HEK293T (cell line): Measurements from ENCODE around the gene DCPS.

Source experiments
- CTCF ChIA-PET: fragments of 350-600 bp; formaldehyde crosslinking; extraction: SDS; loops from one replicate; lab custom pipeline; 2021; ENCODE audit warnings: antibody characterized with exemption, inconsistent platforms; lab: Yijun Ruan, JAX
- POLR2A ChIA-PET: fragments of 350-600 bp; formaldehyde crosslinking; extraction: SDS; loops from one replicate; lab custom pipeline; 2020; ENCODE audit warnings: antibody characterized with exemption, inconsistent platforms; lab: Yijun Ruan, JAX
- DNase-seq: peaks from one replicate; pipeline ENCODE4 v3.0.0; 2012; ENCODE audit warnings: mixed read lengths; ENCODE audit errors: extremely low spot score
- ARNT ChIP-seq: fragments of 450-650 bp; IDR thresholded peaks from 2 replicates; pipeline ENCODE4 v1.6.1; 2017; ENCODE audit warnings: mild to moderate bottlenecking
- BHLHE40 ChIP-seq: fragments of 450-650 bp; IDR thresholded peaks from 2 replicates; pipeline ENCODE4 v1.6.1; 2016; ENCODE audit warnings: mild to moderate bottlenecking, moderate library complexity, borderline replicate concordance
- CTBP1 ChIP-seq: fragments of 450-650 bp; IDR thresholded peaks from 2 replicates; pipeline ENCODE4 v1.6.1; 2016; ENCODE audit warnings: borderline replicate concordance
- ELF4 ChIP-seq: fragments of 450-650 bp; IDR thresholded peaks from 2 replicates; pipeline ENCODE4 v1.6.1; 2017; ENCODE audit warnings: antibody characterized with exemption
- FOXA1 ChIP-seq: fragments of 450-650 bp; IDR thresholded peaks from 2 replicates; pipeline ENCODE4 v1.6.1; 2016; ENCODE audit warnings: mild to moderate bottlenecking
- FOXK2 ChIP-seq: fragments of 450-650 bp; IDR thresholded peaks from 2 replicates; pipeline ENCODE4 v1.6.1; 2016; ENCODE audit warnings: mild to moderate bottlenecking
- FOXM1 ChIP-seq: fragments of 450-650 bp; IDR thresholded peaks from 2 replicates; pipeline ENCODE4 v1.6.1; 2017; ENCODE audit warnings: mild to moderate bottlenecking, borderline replicate concordance
- HDGF ChIP-seq: fragments of 450-650 bp; IDR thresholded peaks from 2 replicates; pipeline ENCODE4 v1.6.1; 2017; ENCODE audit warnings: antibody characterized with exemption, borderline replicate concordance
- L3MBTL2 ChIP-seq: fragments of 450-650 bp; conservative IDR thresholded peaks from 2 replicates; pipeline ENCODE4 v1.6.1; 2016; ENCODE audit warnings: mild to moderate bottlenecking
- LEF1 ChIP-seq: fragments of 450-650 bp; IDR thresholded peaks from 2 replicates; pipeline ENCODE4 v1.6.1; 2017; ENCODE audit warnings: mild to moderate bottlenecking, borderline replicate concordance
- NFRKB ChIP-seq: fragments of 450-650 bp; IDR thresholded peaks from 2 replicates; pipeline ENCODE4 v1.6.1; 2016; ENCODE audit warnings: mild to moderate bottlenecking, moderate library complexity
- PKNOX1 ChIP-seq: fragments of 450-650 bp; IDR thresholded peaks from 2 replicates; pipeline ENCODE4 v1.6.1; 2016
- SP1 ChIP-seq: fragments of 450-650 bp; IDR thresholded peaks from 2 replicates; pipeline ENCODE4 v1.6.1; 2017
- SUZ12 ChIP-seq: fragments of 450-650 bp; IDR thresholded peaks from 2 replicates; pipeline ENCODE4 v1.6.1; 2016; ENCODE audit warnings: mild to moderate bottlenecking
- TARDBP ChIP-seq: fragments of 450-650 bp; IDR thresholded peaks from 2 replicates; pipeline ENCODE4 v1.6.1; 2016
- ZNF384 ChIP-seq: fragments of 450-650 bp; IDR thresholded peaks from 2 replicates; pipeline ENCODE4 v1.6.1; 2016

Gene DCPS

GRCh38 chr11:126328938-126329643, 25.2 kb downstream of the DCPS start:
- ChIA-PET CTCF (interaction anchor here (1.3 kb wide), 1 partner anchor 19 kb away, joined by 3 read pairs; no protein-coding TSS in a partner anchor), POLR2A (interaction anchor here (0.9 kb wide), 1 partner anchor 88 kb away, joined by 3 read pairs; no protein-coding TSS in a partner anchor)
- no peak for TF ChIP-seq HDGF
- no peak for TF ChIP-seq ELF4
- TF ChIP-seq L3MBTL2, result no peak
- no peak for TF ChIP-seq LEF1
- no peak for TF ChIP-seq SUZ12
- no peak for TF ChIP-seq ARNT
- TF ChIP-seq FOXA1, result no peak
- no peak for DNase-seq

- POLR2A ChIA-PET, result no interaction called here
- TF ChIP-seq ELF4, result no peak
- TF ChIP-seq ZNF384, result no peak
- no peak for TF ChIP-seq NFRKB
- no peak for TF ChIP-seq FOXK2
- no peak for TF ChIP-seq PKNOX1
- no peak for TF ChIP-seq ARNT
- TF ChIP-seq LEF1, result no peak
- no peak for TF ChIP-seq CTBP1
- TF ChIP-seq BHLHE40, result no peak
- TF ChIP-seq TARDBP, result no peak
- TF ChIP-seq L3MBTL2, result no peak
- no peak for TF ChIP-seq FOXA1
- TF ChIP-seq SP1, result no peak
- no peak for TF ChIP-seq FOXM1
- no peak for TF ChIP-seq SUZ12
- TF ChIP-seq HDGF, result no peak
- CTCF ChIA-PET, result interaction anchor here (1.3 kb wide), 1 partner anchor 19 kb away, joined by 3 read pairs; no protein-coding TSS in a partner anchor
- DNase-seq, result no peak
These were observed 25.9 kb downstream of the DCPS start for GRCh38 chr11:126329644-126330211.

GRCh38 chr11:126331286-126331685, 27.4 kb downstream of the DCPS start:
- no peak for DNase-seq
- TF ChIP-seq FOXM1 (no peak), L3MBTL2 (no peak), BHLHE40 (no peak), LEF1 (no peak), HDGF (no peak), ELF4 (no peak), TARDBP (no peak), CTBP1 (no peak), NFRKB (no peak)
- POLR2A ChIA-PET, result no interaction called here
- CTCF ChIA-PET, result no interaction called here

GRCh38 chr11:126332221-126332711, 28.4 kb downstream of the DCPS start:
- no peak for TF ChIP-seq NFRKB
- no peak for TF ChIP-seq L3MBTL2
- TF ChIP-seq SP1, result no peak
- TF ChIP-seq ARNT, result no peak
- TF ChIP-seq PKNOX1, result no peak
- TF ChIP-seq FOXM1, result no peak
- TF ChIP-seq BHLHE40, result no peak
- TF ChIP-seq ELF4, result no peak
- TF ChIP-seq SUZ12, result no peak
- TF ChIP-seq LEF1, result no peak
- no peak for TF ChIP-seq ZNF384
- no peak for TF ChIP-seq CTBP1
- no peak for TF ChIP-seq HDGF
- POLR2A ChIA-PET, result no interaction called here
- no peak for DNase-seq
- CTCF ChIA-PET, result no interaction called here

GRCh38 chr11:126333142-126333541, 29.3 kb downstream of the DCPS start:
- no peak for TF ChIP-seq TARDBP
- no peak for TF ChIP-seq FOXM1
- no peak for TF ChIP-seq ARNT
- TF ChIP-seq CTBP1, result no peak
- TF ChIP-seq NFRKB, result no peak
- TF ChIP-seq BHLHE40, result no peak
- TF ChIP-seq ELF4, result no peak
- no peak for TF ChIP-seq ZNF384
- TF ChIP-seq SUZ12, result no peak
- TF ChIP-seq HDGF, result no peak
- TF ChIP-seq PKNOX1, result no peak
- TF ChIP-seq FOXK2, result no peak
- TF ChIP-seq L3MBTL2, result no peak
- TF ChIP-seq SP1, result no peak
- TF ChIP-seq FOXA1, result no peak
- TF ChIP-seq LEF1, result no peak
- ChIA-PET POLR2A (no interaction called here), CTCF (no interaction called here)
- no peak for DNase-seq
